Endodermal cell (in vitro differentiated cells): ENCODE results near the gene ATR. TPM values are rescaled to one million over a fixed set of nuclear protein-coding genes. Genes with fewer than 3 reads are reported as not detected.

Source experiments
- DNase-seq: peaks from one replicate; pipeline ENCODE4 v3.0.0-alpha.2; 2017
- H3K27ac ChIP-seq: 2 replicates; pipeline ENCODE4 v1.5.1; 2013; ENCODE audit warnings: mild to moderate bottlenecking, low read depth, low read length, moderate library complexity
- H3K27me3 ChIP-seq: 2 replicates; pipeline ENCODE4 v1.6.1; 2013; ENCODE audit warnings: mild to moderate bottlenecking, low read length, moderate library complexity; ENCODE audit not compliant: insufficient read depth, control insufficient read depth, poor library complexity, severe bottlenecking
- H3K36me3 ChIP-seq: 2 replicates; pipeline ENCODE4 v1.7.0; 2013; ENCODE audit warnings: mild to moderate bottlenecking, low read length, moderate library complexity; ENCODE audit not compliant: control insufficient read depth, insufficient read depth
- H3K4me1 ChIP-seq: one replicate; pipeline ENCODE4 v1.7.0; 2013; ENCODE audit warnings: low read length; ENCODE audit not compliant: control insufficient read depth, insufficient read depth
- H3K4me3 ChIP-seq: 2 replicates; pipeline ENCODE4 v1.5.1; 2013; ENCODE audit warnings: mild to moderate bottlenecking, low read length, moderate library complexity
- H3K9ac ChIP-seq: 2 replicates; pipeline ENCODE4 v1.6.1; 2013; ENCODE audit warnings: mild to moderate bottlenecking, low read length, moderate library complexity; ENCODE audit not compliant: poor library complexity, severe bottlenecking; ENCODE audit errors: extremely low read depth
- H3K9me3 ChIP-seq: 2 replicates; pipeline ENCODE4 v1.6.1; 2013; ENCODE audit warnings: mild to moderate bottlenecking, low read length, moderate library complexity; ENCODE audit not compliant: control insufficient read depth
- H3K27ac Mint-ChIP-seq: 2 replicates; pipeline ENCODE4 v1.8.0; 2020; ENCODE audit warnings: mixed read lengths
- H3K27me3 Mint-ChIP-seq: 2 replicates; pipeline ENCODE4 v1.8.0; 2021; ENCODE audit warnings: mild to moderate bottlenecking, mixed read lengths; ENCODE audit not compliant: insufficient read depth
- H3K36me3 Mint-ChIP-seq: 2 replicates; pipeline ENCODE4 v1.8.0; 2020; ENCODE audit warnings: low read depth, mixed read lengths
- H3K4me1 Mint-ChIP-seq: 2 replicates; pipeline ENCODE4 v1.8.0; 2020; ENCODE audit warnings: mixed read lengths
- H3K4me3 Mint-ChIP-seq: 2 replicates; pipeline ENCODE4 v1.8.0; 2020; ENCODE audit warnings: mild to moderate bottlenecking, moderate library complexity, mixed read lengths
- H3K9me3 Mint-ChIP-seq: 2 replicates; pipeline ENCODE4 v1.8.0; 2020; ENCODE audit warnings: mild to moderate bottlenecking, mixed read lengths
- WGBS, 2 experiments: methylation state at CpG; one replicate each; pipeline versions ENCODE4 v1.1.5 to v1.1.7; 2013; ENCODE audit warnings: missing lambda C conversion rate in 2 of 2, mixed read lengths in 1 of 2; ENCODE audit not compliant: insufficient coverage in 1 of 2, insufficient read length in 1 of 2; 5-methylcytosine and 5-hydroxymethylcytosine counted together
- total RNA-seq, 2 donors: library from RNA; stranded (reverse); fragmentation: NEBNext Ultra II Directional in 1 of 2; extraction: Animal tissue kit (Norgen Biotek cat#: 25700) in 1 of 2; gene quantifications; 2 replicates in 1 of 2; 3 replicates in 1 of 2; pipeline ENCODE4 v1.2.1, GENCODE V29; 2021
- TF ChIP-seq, protein P1 (sequence below): fragments of 200-600 bp; sonication (generic); conservative IDR thresholded peaks from 2 replicates; pipeline ENCODE4 v1.5.0; 2021; ENCODE audit warnings: antibody characterized with exemption, mild to moderate bottlenecking

ATR gene
- total RNA-seq, 2 donors from 2014 or later, result 18.4 to 32.9 TPM

GRCh38 chr3:142624341-142625152 is 46.0 kb upstream of the ATR start:
- Histone ChIP-seq H3K4me1 (no peaks in the 10 kb centered on the region), H3K9ac (no peak overlapping the region), H3K27ac (no peak overlapping the region), H3K4me3 (no peak overlapping the region), H3K27me3 (no peaks in the 10 kb centered on the region), H3K9me3 (no peaks in the 10 kb centered on the region), H3K36me3 (no peaks in the 10 kb centered on the region)
- 94 to 95% methylated on average over 1 to 2 of the region's 2 CpGs for WGBS, 2 experiments
- no peaks in the 10 kb centered on the region for H3K27me3 Mint-ChIP-seq
- no peak overlapping the region for H3K27ac Mint-ChIP-seq
- peaks cover 6% of the 10 kb centered on the region for H3K4me1 Mint-ChIP-seq
- TF ChIP-seq, protein P1, sequence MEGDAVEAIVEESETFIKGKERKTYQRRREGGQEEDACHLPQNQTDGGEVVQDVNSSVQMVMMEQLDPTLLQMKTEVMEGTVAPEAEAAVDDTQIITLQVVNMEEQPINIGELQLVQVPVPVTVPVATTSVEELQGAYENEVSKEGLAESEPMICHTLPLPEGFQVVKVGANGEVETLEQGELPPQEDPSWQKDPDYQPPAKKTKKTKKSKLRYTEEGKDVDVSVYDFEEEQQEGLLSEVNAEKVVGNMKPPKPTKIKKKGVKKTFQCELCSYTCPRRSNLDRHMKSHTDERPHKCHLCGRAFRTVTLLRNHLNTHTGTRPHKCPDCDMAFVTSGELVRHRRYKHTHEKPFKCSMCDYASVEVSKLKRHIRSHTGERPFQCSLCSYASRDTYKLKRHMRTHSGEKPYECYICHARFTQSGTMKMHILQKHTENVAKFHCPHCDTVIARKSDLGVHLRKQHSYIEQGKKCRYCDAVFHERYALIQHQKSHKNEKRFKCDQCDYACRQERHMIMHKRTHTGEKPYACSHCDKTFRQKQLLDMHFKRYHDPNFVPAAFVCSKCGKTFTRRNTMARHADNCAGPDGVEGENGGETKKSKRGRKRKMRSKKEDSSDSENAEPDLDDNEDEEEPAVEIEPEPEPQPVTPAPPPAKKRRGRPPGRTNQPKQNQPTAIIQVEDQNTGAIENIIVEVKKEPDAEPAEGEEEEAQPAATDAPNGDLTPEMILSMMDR, result no peak
- H3K36me3 Mint-ChIP-seq, result no peaks in the 10 kb centered on the region
- no peaks in the 10 kb centered on the region for H3K9me3 Mint-ChIP-seq
- no peak for DNase-seq
- H3K4me3 Mint-ChIP-seq, result no peak overlapping the region

GRCh38 chr3:142623194-142623593 is 44.7 kb upstream of the ATR start:
- no peak overlapping the region for H3K27ac Mint-ChIP-seq
- Histone ChIP-seq H3K9me3 (no peaks in the 10 kb centered on the region), H3K9ac (no peak overlapping the region), H3K36me3 (no peaks in the 10 kb centered on the region), H3K4me3 (no peak overlapping the region), H3K27ac (no peak overlapping the region), H3K27me3 (no peaks in the 10 kb centered on the region), H3K4me1 (peaks cover 3% of the 10 kb centered on the region)
- DNase-seq, result no peak
- TF ChIP-seq, protein P1, result no peak
- no peak overlapping the region for H3K4me3 Mint-ChIP-seq
- H3K9me3 Mint-ChIP-seq, result no peaks in the 10 kb centered on the region
- H3K27me3 Mint-ChIP-seq, result no peaks in the 10 kb centered on the region
- H3K36me3 Mint-ChIP-seq, result no peaks in the 10 kb centered on the region
- peaks cover 20% of the 10 kb centered on the region for H3K4me1 Mint-ChIP-seq

DNA sequence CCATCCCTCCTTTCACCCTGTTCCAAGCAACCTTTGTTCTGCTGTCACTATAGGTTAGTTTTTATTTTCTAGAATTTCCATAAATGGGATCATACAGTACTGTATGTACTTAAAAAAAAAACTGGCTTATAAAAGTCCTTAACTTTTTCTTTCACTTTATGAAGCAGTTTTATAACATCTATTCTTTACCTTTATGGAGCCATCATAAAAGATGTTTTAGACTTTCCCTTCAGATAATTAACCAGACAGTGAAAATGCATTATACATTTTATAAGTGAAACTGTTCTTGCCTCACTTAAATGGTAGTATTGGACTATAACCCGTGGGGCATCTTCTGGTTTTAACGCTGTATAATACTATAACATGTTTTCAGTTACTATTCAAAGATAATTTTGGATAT is 43.9 kb upstream of the ATR start:
- H3K36me3 ChIP-seq, result no peaks in the 10 kb centered on the region
- DNase-seq, result no peak
- Mint-ChIP-seq H3K36me3 (no peaks in the 10 kb centered on the region), H3K27me3 (no peaks in the 10 kb centered on the region), H3K9me3 (no peaks in the 10 kb centered on the region), H3K27ac (no peak overlapping the region), H3K4me3 (no peak overlapping the region), H3K4me1 (peaks cover 21% of the 10 kb centered on the region)
- H3K4me3 ChIP-seq, result no peak overlapping the region
- no peak overlapping the region for H3K9ac ChIP-seq
- H3K4me1 ChIP-seq, result peaks cover 3% of the 10 kb centered on the region
- H3K27me3 ChIP-seq, result no peaks in the 10 kb centered on the region
- WGBS, 2 experiments, result 94 to 100% methylated on average over 1 to 2 of the region's 2 CpGs
- H3K9me3 ChIP-seq, result no peaks in the 10 kb centered on the region
- TF ChIP-seq, protein P1, result no peak
- no peak overlapping the region for H3K27ac ChIP-seq
